ENCODE measurements around the gene GSTM2.

Gene GSTM2

GRCh38 chr1:109640285-109640865, 27.5 kb upstream of the GSTM2 start:
- DNase-seq: peak; percentile 60 to 89
- Histone ChIP-seq H3K4me3 (ENCODE audit: low read depth, low read length) (no peak overlapping the region), H3K36me3 (ENCODE audit: control insufficient read depth in 1 of 2, insufficient read depth in 2 of 2, low read length in 2 of 2) (no peaks in the 10 kb centered on the region), H3K4ac (ENCODE audit: low read depth, low read length) (no peak overlapping the region), H3K14ac (ENCODE audit: low read length) (no peak overlapping the region), H2BK120ac (ENCODE audit: insufficient read depth, low read length, poor library complexity) (no peak overlapping the region), H3K4me2 (ENCODE audit: low read length) (no peak overlapping the region), H4K8ac (ENCODE audit: low read depth, low read length) (no peak overlapping the region), H2AK5ac (ENCODE audit: low read length) (no peak overlapping the region), H3K4me1 (ENCODE audit: control insufficient read depth in 1 of 2, insufficient read depth in 2 of 2, low read length in 2 of 2) (peaks cover 6 to 17% of the 10 kb centered on the region in 2 experiments), H3K27me3 (ENCODE audit: insufficient read depth, low read length) (no peaks in the 10 kb centered on the region), H3K9ac (ENCODE audit: low read length) (no peak overlapping the region), H3K18ac (ENCODE audit: low read length) (no peak overlapping the region), H2BK12ac (ENCODE audit: low read length) (no peak overlapping the region), H4K91ac (ENCODE audit: low read depth, low read length) (no peak overlapping the region), H4K12ac (ENCODE audit: low read depth, low read length) (no peak overlapping the region), H3K79me2 (ENCODE audit: control insufficient read depth, insufficient read depth, low read length, poor library complexity) (no peaks in the 10 kb centered on the region), H3K9me3 (ENCODE audit: insufficient read depth, low read depth, low read length) (no peaks in the 10 kb centered on the region), H2AFZ (ENCODE audit: insufficient read depth, low read length, poor library complexity) (no peak overlapping the region), H3K79me1 (ENCODE audit: low read length) (peaks cover 3% of the 10 kb centered on the region), H3K23ac (ENCODE audit: low read length) (no peak overlapping the region), H2BK5ac (ENCODE audit: low read depth, low read length, poor library complexity) (no peak overlapping the region), H3K27ac (ENCODE audit: low read depth, low read length) (no peak overlapping the region)
- WGBS (ENCODE audit: extremely low coverage, insufficient coverage, insufficient read length): no CpG with 5 or more reads among the region's 5 CpGs

DNA sequence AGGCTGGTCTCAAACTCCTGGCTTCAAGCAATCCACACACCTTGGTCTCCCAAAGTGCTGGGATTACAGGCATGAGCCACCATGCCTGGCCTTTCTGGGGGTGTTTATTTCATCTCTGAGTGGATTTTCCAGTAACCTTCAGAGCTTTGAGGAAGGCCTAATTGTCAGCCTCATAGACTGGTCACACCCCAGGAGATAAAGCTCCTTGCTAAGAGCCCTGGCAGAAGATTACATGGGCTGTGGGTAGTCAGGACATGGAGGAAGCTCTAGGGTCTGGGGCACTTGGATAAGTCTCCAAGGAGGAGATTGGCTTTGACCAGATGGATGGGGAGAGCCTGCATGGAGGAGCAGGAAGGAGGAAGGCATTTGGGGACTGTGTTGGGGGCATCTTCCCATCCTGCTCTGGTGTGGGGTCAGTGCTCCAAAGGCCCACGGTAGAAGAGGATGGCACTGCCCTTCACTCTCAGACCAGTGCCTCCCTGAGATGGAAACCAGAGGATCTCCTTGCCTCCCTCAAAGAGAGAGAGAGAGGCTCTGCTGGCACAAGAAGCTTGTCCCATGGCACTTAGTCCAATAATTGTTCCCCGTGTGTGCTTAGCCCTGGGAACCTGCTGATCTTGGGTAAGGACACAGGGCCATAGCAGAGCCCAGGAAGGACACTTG, 26.6 kb upstream of the GSTM2 start:
- no CpG with 5 or more reads among the region's 2 CpGs for WGBS (ENCODE audit: extremely low coverage, insufficient coverage, insufficient read length)
- H3K4me3 ChIP-seq (ENCODE audit: low read depth, low read length): no peak overlapping the region
- no peak overlapping the region for H3K18ac ChIP-seq (ENCODE audit: low read length)

DNA sequence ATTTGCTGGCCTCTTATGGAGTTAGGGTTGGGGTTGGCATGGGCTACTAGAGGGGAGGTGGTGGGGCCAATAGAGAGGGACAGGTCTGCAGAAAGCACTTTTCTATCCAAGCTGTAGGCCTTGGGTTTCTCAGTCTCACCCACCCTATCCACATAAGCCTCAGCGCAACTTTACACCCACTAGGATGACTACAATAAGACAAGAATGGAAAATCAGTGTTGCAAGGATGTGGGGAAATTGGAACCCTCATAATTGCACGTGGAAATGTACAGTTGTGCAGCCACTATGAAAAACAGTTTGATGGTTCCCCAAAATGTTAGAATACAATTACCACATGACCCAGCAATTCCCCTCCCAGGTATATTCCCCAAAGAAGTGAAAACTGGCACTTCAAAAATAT, 26.0 kb upstream of the GSTM2 start:
- H3K4ac ChIP-seq (ENCODE audit: low read depth, low read length): no peak overlapping the region
- no CpG with 5 or more reads among the region's 2 CpGs for WGBS (ENCODE audit: extremely low coverage, insufficient coverage, insufficient read length)
- no peak overlapping the region for H3K9ac ChIP-seq (ENCODE audit: low read length)
- H3K79me1 ChIP-seq (ENCODE audit: low read length): peaks cover 3% of the 10 kb centered on the region
- no peaks in the 10 kb centered on the region for H3K79me2 ChIP-seq (ENCODE audit: control insufficient read depth, insufficient read depth, low read length, poor library complexity)
- no peak overlapping the region for H3K4me2 ChIP-seq (ENCODE audit: low read length)
- H2BK120ac ChIP-seq (ENCODE audit: insufficient read depth, low read length, poor library complexity): no peak overlapping the region
- H3K27me3 ChIP-seq (ENCODE audit: insufficient read depth, low read length): no peaks in the 10 kb centered on the region
- H3K14ac ChIP-seq (ENCODE audit: low read length): no peak overlapping the region
- no peak overlapping the region for H3K18ac ChIP-seq (ENCODE audit: low read length)
- H2AK5ac ChIP-seq (ENCODE audit: low read length): no peak overlapping the region
- H3K23ac ChIP-seq (ENCODE audit: low read length): no peak overlapping the region
- no peak overlapping the region for H2BK5ac ChIP-seq (ENCODE audit: low read depth, low read length, poor library complexity)
- no peak overlapping the region for H4K12ac ChIP-seq (ENCODE audit: low read depth, low read length)
- H3K9me3 ChIP-seq (ENCODE audit: insufficient read depth, low read depth, low read length): no peaks in the 10 kb centered on the region
- DNase-seq: no peak
- H4K8ac ChIP-seq (ENCODE audit: low read depth, low read length): no peak overlapping the region
- H3K4me1 ChIP-seq (ENCODE audit: control insufficient read depth in 1 of 2, insufficient read depth in 2 of 2, low read length in 2 of 2): peaks cover 3 to 8% of the 10 kb centered on the region in 2 experiments
- no peak overlapping the region for H4K91ac ChIP-seq (ENCODE audit: low read depth, low read length)
- no peak overlapping the region for H3K27ac ChIP-seq (ENCODE audit: low read depth, low read length)
- H2BK12ac ChIP-seq (ENCODE audit: low read length): no peak overlapping the region
- H2AFZ ChIP-seq (ENCODE audit: insufficient read depth, low read length, poor library complexity): no peak overlapping the region
- no peak overlapping the region for H3K4me3 ChIP-seq (ENCODE audit: low read depth, low read length)
- no peaks in the 10 kb centered on the region for H3K36me3 ChIP-seq (ENCODE audit: control insufficient read depth in 1 of 2, insufficient read depth in 2 of 2, low read length in 2 of 2)

More for the DNA sequence above, 26.6 kb upstream of the GSTM2 start:
- Histone ChIP-seq H3K4ac (ENCODE audit: low read depth, low read length) (no peak overlapping the region), H2BK12ac (ENCODE audit: low read length) (no peak overlapping the region), H2AK5ac (ENCODE audit: low read length) (no peak overlapping the region), H3K9ac (ENCODE audit: low read length) (no peak overlapping the region), H3K4me1 (ENCODE audit: control insufficient read depth in 1 of 2, insufficient read depth in 2 of 2, low read length in 2 of 2) (peaks cover 3 to 12% of the 10 kb centered on the region in 2 experiments), H3K27me3 (ENCODE audit: insufficient read depth, low read length) (no peaks in the 10 kb centered on the region), H3K36me3 (ENCODE audit: control insufficient read depth in 1 of 2, insufficient read depth in 2 of 2, low read length in 2 of 2) (no peaks in the 10 kb centered on the region), H2BK5ac (ENCODE audit: low read depth, low read length, poor library complexity) (no peak overlapping the region), H2AFZ (ENCODE audit: insufficient read depth, low read length, poor library complexity) (no peak overlapping the region), H3K79me1 (ENCODE audit: low read length) (peaks cover 3% of the 10 kb centered on the region), H3K4me2 (ENCODE audit: low read length) (no peak overlapping the region), H3K27ac (ENCODE audit: low read depth, low read length) (no peak overlapping the region), H4K12ac (ENCODE audit: low read depth, low read length) (no peak overlapping the region), H3K14ac (ENCODE audit: low read length) (no peak overlapping the region), H2BK120ac (ENCODE audit: insufficient read depth, low read length, poor library complexity) (no peak overlapping the region), H3K9me3 (ENCODE audit: insufficient read depth, low read depth, low read length) (no peaks in the 10 kb centered on the region), H3K23ac (ENCODE audit: low read length) (no peak overlapping the region), H3K79me2 (ENCODE audit: control insufficient read depth, insufficient read depth, low read length, poor library complexity) (no peaks in the 10 kb centered on the region), H4K8ac (ENCODE audit: low read depth, low read length) (no peak overlapping the region), H4K91ac (ENCODE audit: low read depth, low read length) (no peak overlapping the region)
- DNase-seq: no peak

DNA sequence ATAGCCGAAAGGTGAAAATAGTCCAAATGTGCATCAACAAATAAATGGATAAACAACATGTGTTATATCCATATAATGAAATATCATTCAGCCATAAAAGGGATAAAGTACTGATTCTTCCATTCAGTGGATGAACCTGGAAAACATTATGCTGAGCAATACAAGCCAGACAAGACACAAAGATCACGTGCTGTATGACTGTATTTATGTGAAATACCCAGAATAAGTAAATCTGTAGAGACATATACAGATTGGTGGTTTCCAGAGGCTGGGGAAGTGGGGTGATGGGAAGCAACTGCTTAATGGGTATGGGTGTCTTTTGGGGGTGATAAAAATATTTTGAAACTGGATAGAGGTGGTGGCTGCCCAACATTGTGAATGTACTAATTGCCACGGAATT, 25.2 kb upstream of the GSTM2 start:
- H3K23ac ChIP-seq (ENCODE audit: low read length): no peak overlapping the region
- H2BK120ac ChIP-seq (ENCODE audit: insufficient read depth, low read length, poor library complexity): no peak overlapping the region
- H4K8ac ChIP-seq (ENCODE audit: low read depth, low read length): no peak overlapping the region
- no peak for DNase-seq
- H3K4me3 ChIP-seq (ENCODE audit: low read depth, low read length): no peak overlapping the region
- H3K9ac ChIP-seq (ENCODE audit: low read length): no peak overlapping the region
- H3K27me3 ChIP-seq (ENCODE audit: insufficient read depth, low read length): no peaks in the 10 kb centered on the region
- H3K4ac ChIP-seq (ENCODE audit: low read depth, low read length): no peak overlapping the region
- no peak overlapping the region for H2AK5ac ChIP-seq (ENCODE audit: low read length)
- no peaks in the 10 kb centered on the region for H3K36me3 ChIP-seq (ENCODE audit: control insufficient read depth in 1 of 2, insufficient read depth in 2 of 2, low read length in 2 of 2)
- H4K91ac ChIP-seq (ENCODE audit: low read depth, low read length): no peak overlapping the region
- H4K12ac ChIP-seq (ENCODE audit: low read depth, low read length): no peak overlapping the region
- peaks cover 3% of the 10 kb centered on the region for H3K79me1 ChIP-seq (ENCODE audit: low read length)
- H3K4me2 ChIP-seq (ENCODE audit: low read length): no peak overlapping the region
- no peak overlapping the region for H2BK12ac ChIP-seq (ENCODE audit: low read length)
- no peaks in the 10 kb centered on the region for H3K9me3 ChIP-seq (ENCODE audit: insufficient read depth, low read depth, low read length)
- H2AFZ ChIP-seq (ENCODE audit: insufficient read depth, low read length, poor library complexity): no peak overlapping the region
- H3K79me2 ChIP-seq (ENCODE audit: control insufficient read depth, insufficient read depth, low read length, poor library complexity): no peaks in the 10 kb centered on the region
- H3K27ac ChIP-seq (ENCODE audit: low read depth, low read length): no peak overlapping the region
- WGBS (ENCODE audit: extremely low coverage, insufficient coverage, insufficient read length): no CpG with 5 or more reads among the region's 3 CpGs
- no peak overlapping the region for H3K14ac ChIP-seq (ENCODE audit: low read length)
- H2BK5ac ChIP-seq (ENCODE audit: low read depth, low read length, poor library complexity): no peak overlapping the region
- H3K4me1 ChIP-seq (ENCODE audit: control insufficient read depth in 1 of 2, insufficient read depth in 2 of 2, low read length in 2 of 2): peaks cover 3 to 8% of the 10 kb centered on the region in 2 experiments
- no peak overlapping the region for H3K18ac ChIP-seq (ENCODE audit: low read length)
